Measurements from ENCODE around the gene RARA.

RARA gene

GRCh38 chr17:40317345-40317873 is 8.4 kb downstream of the RARA start:
- no peak for DNase-seq

GRCh38 chr17:40317880-40318829 is 9.2 kb downstream of the RARA start:
- peak; percentile 90 for DNase-seq

GRCh38 chr17:40318830-40319391 is 9.9 kb downstream of the RARA start:
- no peak for DNase-seq

- DNase-seq = peak; percentile 81
These were observed 10.9 kb downstream of the RARA start for GRCh38 chr17:40319651-40320540.

- no peak for DNase-seq
These were observed 12.0 kb downstream of the RARA start for GRCh38 chr17:40320756-40321523.

- DNase-seq = no peak
These were observed 12.5 kb downstream of the RARA start for GRCh38 chr17:40321524-40321929.

GRCh38 chr17:40321961-40322357 is 13.0 kb downstream of the RARA start:
- no peak for DNase-seq

GRCh38 chr17:40322358-40323315 is 13.7 kb downstream of the RARA start:
- DNase-seq = peak; percentile 90

GRCh38 chr17:40323391-40324381 is 14.7 kb downstream of the RARA start:
- peak; percentile 78 for DNase-seq

GRCh38 chr17:40325156-40326013 is 16.4 kb downstream of the RARA start:
- DNase-seq = no peak

- DNase-seq = no peak
These were observed 17.2 kb downstream of the RARA start for GRCh38 chr17:40326014-40326831.

- no peak for DNase-seq
These were observed 17.8 kb downstream of the RARA start for GRCh38 chr17:40326832-40327199.

- no peak for DNase-seq
These were observed 18.3 kb downstream of the RARA start for GRCh38 chr17:40327244-40327729.

GRCh38 chr17:40327735-40328385 is 18.9 kb downstream of the RARA start:
- DNase-seq = no peak

GRCh38 chr17:40328386-40328766 is 19.4 kb downstream of the RARA start:
- DNase-seq = no peak

GRCh38 chr17:40329839-40330794 is 21.1 kb downstream of the RARA start:
- DNase-seq = no peak
